KMS-11 (cell line): ENCODE measurements around the gene NR4A3.

Experiments used
- H2AFZ ChIP-seq: fragments of 200-600 bp; sonication (generic); 2 replicates; pipeline ENCODE4 v1.6.1; 2016; ENCODE audit warnings: antibody characterized with exemption, mixed run types, low read depth
- H3K27ac ChIP-seq: fragments of 200-600 bp; sonication (generic); 2 replicates; pipeline ENCODE4 v1.6.1; 2016; ENCODE audit warnings: mild to moderate bottlenecking, mixed run types
- H3K27me3 ChIP-seq: fragments of 200-600 bp; sonication (generic); 2 replicates; pipeline ENCODE4 v1.6.1; 2017; ENCODE audit warnings: mild to moderate bottlenecking, low read depth, mixed run types, moderate library complexity; ENCODE audit not compliant: insufficient read depth
- H3K36me3 ChIP-seq: fragments of 200-600 bp; sonication (generic); 2 replicates; pipeline ENCODE4 v1.6.1; 2017; ENCODE audit warnings: mild to moderate bottlenecking, mixed run types; ENCODE audit not compliant: insufficient read depth
- H3K4me1 ChIP-seq: fragments of 200-600 bp; sonication (generic); 2 replicates; pipeline ENCODE4 v1.6.1; 2016; ENCODE audit warnings: mild to moderate bottlenecking, low read depth, mixed run types; ENCODE audit not compliant: poor library complexity, severe bottlenecking
- H3K4me2 ChIP-seq: fragments of 200-600 bp; sonication (generic); 2 replicates; pipeline ENCODE4 v1.7.0; 2016; ENCODE audit warnings: mild to moderate bottlenecking, mixed run types
- H3K4me3 ChIP-seq: fragments of 200-600 bp; sonication (generic); IDR thresholded peaks from 2 replicates; pipeline ENCODE4 v1.6.1; 2017; ENCODE audit warnings: low read depth, low read length, mixed read lengths; ENCODE audit not compliant: insufficient read depth
- H3K79me2 ChIP-seq: fragments of 200-600 bp; sonication (generic); 2 replicates; pipeline ENCODE4 v1.6.1; 2016; ENCODE audit warnings: low read depth, mixed run types; ENCODE audit not compliant: insufficient read depth
- H3K9ac ChIP-seq: fragments of 200-600 bp; sonication (generic); 2 replicates; pipeline ENCODE4 v1.6.1; 2016; ENCODE audit warnings: mild to moderate bottlenecking, mixed run types
- H4K20me1 ChIP-seq: fragments of 200-600 bp; sonication (generic); 2 replicates; pipeline ENCODE4 v1.6.1; 2016; ENCODE audit warnings: mild to moderate bottlenecking, mixed run types; ENCODE audit not compliant: insufficient read depth
- CTCF ChIP-seq: fragments of 200-600 bp; sonication (generic); conservative IDR thresholded peaks from 2 replicates; pipeline ENCODE4 v1.6.1; 2017; ENCODE audit warnings: low read depth, mild to moderate bottlenecking, antibody characterized with exemption, low read length, moderate library complexity, mixed read lengths

Gene NR4A3

GRCh38 chr9:99811172-99811571 is 10.5 kb upstream of the NR4A3 start:
- Histone ChIP-seq H3K36me3 (no peaks in the 10 kb centered on the region), H3K4me3 (no peak overlapping the region), H3K4me1 (peaks cover 3% of the 10 kb centered on the region), H3K27me3 (no peaks in the 10 kb centered on the region), H4K20me1 (no peaks in the 10 kb centered on the region), H3K27ac (no peak overlapping the region), H2AFZ (no peak overlapping the region), H3K9ac (no peak overlapping the region), H3K79me2 (no peaks in the 10 kb centered on the region; the same call in 1 of the 2 replicates), H3K4me2 (no peak overlapping the region)
- no peak for TF ChIP-seq CTCF

- Histone ChIP-seq H3K4me1 (peaks cover 3% of the 10 kb centered on the region), H3K4me3 (no peak overlapping the region), H3K27ac (no peak overlapping the region), H3K9ac (no peak overlapping the region), H3K36me3 (no peaks in the 10 kb centered on the region), H3K27me3 (no peaks in the 10 kb centered on the region), H2AFZ (no peak overlapping the region), H3K79me2 (no peaks in the 10 kb centered on the region; the same call in 1 of the 2 replicates), H4K20me1 (no peaks in the 10 kb centered on the region), H3K4me2 (no peak overlapping the region)
- no peak for TF ChIP-seq CTCF
Measured at GRCh38 chr9:99811598-99812383, 9.9 kb upstream of the NR4A3 start.

- no peak for TF ChIP-seq CTCF
- H3K9ac ChIP-seq: no peak overlapping the region
- H3K36me3 ChIP-seq: no peaks in the 10 kb centered on the region
- H3K27ac ChIP-seq: no peak overlapping the region
- no peak overlapping the region for H3K4me2 ChIP-seq
- H2AFZ ChIP-seq: no peak overlapping the region
- H3K4me3 ChIP-seq: no peak overlapping the region
- H3K79me2 ChIP-seq: no peaks in the 10 kb centered on the region; the same call in 1 of the 2 replicates
- H3K4me1 ChIP-seq: peaks cover 10% of the 10 kb centered on the region
- no peaks in the 10 kb centered on the region for H3K27me3 ChIP-seq
- no peaks in the 10 kb centered on the region for H4K20me1 ChIP-seq
Measured at GRCh38 chr9:99813739-99814138, 7.9 kb upstream of the NR4A3 start.

GRCh38 chr9:99814359-99814758 is 7.3 kb upstream of the NR4A3 start:
- TF ChIP-seq CTCF: no peak
- Histone ChIP-seq H4K20me1 (no peaks in the 10 kb centered on the region), H3K36me3 (no peaks in the 10 kb centered on the region), H3K27ac (no peak overlapping the region), H3K4me1 (peaks cover 14% of the 10 kb centered on the region), H3K4me2 (no peak overlapping the region), H3K4me3 (no peak overlapping the region), H3K9ac (no peak overlapping the region), H3K79me2 (no peaks in the 10 kb centered on the region; the same call in 1 of the 2 replicates), H2AFZ (no peak overlapping the region), H3K27me3 (no peaks in the 10 kb centered on the region)
